ENCODE results near the gene SNAP25. TPM values are rescaled to one million over a fixed set of nuclear protein-coding genes. Genes with fewer than 3 reads are reported as not detected.

The SNAP25 gene
- total RNA-seq, 2 donors from 2014 or later: 0.67 to 2.2 TPM

GRCh38 chr20:10253780-10254179, 35.1 kb downstream of the SNAP25 start:
- H3K27me3 ChIP-seq: no peaks in the 10 kb centered on the region
- intact Hi-C loops (cut with DNase I): no loop called here
- no peak overlapping the region for H3K9ac ChIP-seq (ENCODE audit: low read depth in 2 of 2, low read length in 2 of 2)
- TF ChIP-seq CTCF (IDR thresholded peaks at IDR 0.05): no peak
- no peaks in the 10 kb centered on the region for H3K4me1 ChIP-seq
- no peak overlapping the region for H3K4me3 ChIP-seq
- no peak overlapping the region for H3K27ac ChIP-seq
- no peaks in the 10 kb centered on the region for H3K36me3 ChIP-seq
- no peaks in the 10 kb centered on the region for H3K9me3 ChIP-seq
- DNase-seq: no peak

- intact Hi-C loops (cut with DNase I): no loop called here
- no peaks in the 10 kb centered on the region for H3K9me3 ChIP-seq
- H3K9ac ChIP-seq (ENCODE audit: low read depth in 2 of 2, low read length in 2 of 2): no peak overlapping the region
- no peaks in the 10 kb centered on the region for H3K36me3 ChIP-seq
- H3K27me3 ChIP-seq: no peaks in the 10 kb centered on the region
- TF ChIP-seq CTCF (IDR thresholded peaks at IDR 0.05): no peak
- H3K4me1 ChIP-seq: no peaks in the 10 kb centered on the region
- no peak overlapping the region for H3K4me3 ChIP-seq
- H3K27ac ChIP-seq: no peak overlapping the region
- no peak for DNase-seq
These were observed 37.2 kb downstream of the SNAP25 start for GRCh38 chr20:10255846-10256245.

- H3K9ac ChIP-seq (ENCODE audit: low read depth in 2 of 2, low read length in 2 of 2): no peak overlapping the region
- intact Hi-C loops (cut with DNase I): no loop called here
- H3K36me3 ChIP-seq: no peaks in the 10 kb centered on the region
- no peaks in the 10 kb centered on the region for H3K4me1 ChIP-seq
- no peak overlapping the region for H3K4me3 ChIP-seq
- no peak for DNase-seq
- no peaks in the 10 kb centered on the region for H3K9me3 ChIP-seq
- no peak overlapping the region for H3K27ac ChIP-seq
- TF ChIP-seq CTCF (IDR thresholded peaks at IDR 0.05): no peak
- H3K27me3 ChIP-seq: no peaks in the 10 kb centered on the region
These were observed 40.5 kb downstream of the SNAP25 start for GRCh38 chr20:10259166-10259565.

- DNase-seq: no peak
These were observed 41.7 kb downstream of the SNAP25 start for GRCh38 chr20:10260316-10260715.

GRCh38 chr20:10261702-10262101, 43.1 kb downstream of the SNAP25 start:
- H3K9ac ChIP-seq (ENCODE audit: low read depth in 2 of 2, low read length in 2 of 2): no peak overlapping the region
- H3K4me3 ChIP-seq: no peak overlapping the region
- no peaks in the 10 kb centered on the region for H3K27me3 ChIP-seq
- no peak for DNase-seq
- no peaks in the 10 kb centered on the region for H3K9me3 ChIP-seq
- H3K4me1 ChIP-seq: no peaks in the 10 kb centered on the region
- intact Hi-C loops (cut with DNase I): no loop called here
- no peaks in the 10 kb centered on the region for H3K36me3 ChIP-seq
- no peak overlapping the region for H3K27ac ChIP-seq
- no peak for TF ChIP-seq CTCF (IDR thresholded peaks at IDR 0.05)

More at GRCh38 chr20:10260316-10260715, 41.7 kb downstream of the SNAP25 start:
- no peak for TF ChIP-seq CTCF (IDR thresholded peaks at IDR 0.05)
- Histone ChIP-seq H3K9me3 (no peaks in the 10 kb centered on the region), H3K27me3 (no peaks in the 10 kb centered on the region), H3K9ac (ENCODE audit: low read depth in 2 of 2, low read length in 2 of 2) (no peak overlapping the region), H3K36me3 (no peaks in the 10 kb centered on the region), H3K27ac (no peak overlapping the region), H3K4me1 (no peaks in the 10 kb centered on the region), H3K4me3 (no peak overlapping the region)
- intact Hi-C loops (cut with DNase I): no loop called here

Measured in colonic mucosa (tissue), 4 donors.